NCI-H128 (cell line): ENCODE measurements around the gene ZNF438.
"Not testable (repeated sequence)": the region's sequence is repeated elsewhere in the genome, so short reads cannot be mapped to it uniquely, and the experiment has no call there.

ENCODE experiments used
- DNase-seq: peaks from one replicate; lab custom pipeline; 2025; ENCODE audit not compliant: unreplicated experiment; lab: John Stamatoyannopoulos, UW

Gene ZNF438

DNA sequence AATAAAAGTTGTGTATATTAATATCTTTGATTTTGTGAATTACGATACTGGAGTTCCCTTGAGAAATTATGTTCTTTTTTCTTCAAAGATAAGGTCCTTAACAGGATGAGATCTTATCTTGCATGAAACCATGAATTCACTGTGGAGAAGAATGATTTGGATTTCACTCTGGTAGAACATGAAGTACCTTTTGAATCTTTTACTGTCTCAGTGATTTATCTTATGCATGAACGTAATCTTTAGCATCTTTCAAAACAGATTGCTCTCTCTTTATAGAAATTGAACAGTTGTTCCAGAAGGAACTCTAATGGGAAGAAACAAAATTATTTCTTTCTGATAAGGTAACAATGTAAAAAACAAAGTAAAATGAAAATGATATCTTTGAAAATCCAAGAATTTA, 11.0 kb upstream of the ZNF438 start:
- DNase-seq = no peak

DNA sequence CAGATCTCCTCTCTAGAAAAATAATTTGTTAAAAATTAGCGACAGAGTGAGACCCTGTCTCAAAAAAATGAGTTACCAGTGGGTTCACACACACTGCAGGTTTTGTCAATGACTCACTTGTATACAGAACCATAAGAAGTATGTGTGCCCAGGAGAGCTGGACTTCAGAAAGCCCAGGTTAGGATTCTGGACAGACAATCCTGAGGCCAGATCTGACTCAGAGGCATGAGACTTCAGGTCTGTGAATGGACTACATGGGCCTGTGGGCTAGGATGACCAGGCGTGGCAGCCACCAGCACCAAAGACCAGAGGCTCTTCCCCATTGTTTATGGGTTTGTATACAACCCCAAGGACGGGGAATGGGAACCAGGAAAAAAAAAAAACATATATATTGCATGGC, 9.3 kb upstream of the ZNF438 start:
- no peak for DNase-seq

GRCh38 chr10:31039006-31039405, 7.3 kb upstream of the ZNF438 start:
- not testable (repeated sequence) for DNase-seq

GRCh38 chr10:31037749-31038148, 6.1 kb upstream of the ZNF438 start:
- DNase-seq = no peak

DNA sequence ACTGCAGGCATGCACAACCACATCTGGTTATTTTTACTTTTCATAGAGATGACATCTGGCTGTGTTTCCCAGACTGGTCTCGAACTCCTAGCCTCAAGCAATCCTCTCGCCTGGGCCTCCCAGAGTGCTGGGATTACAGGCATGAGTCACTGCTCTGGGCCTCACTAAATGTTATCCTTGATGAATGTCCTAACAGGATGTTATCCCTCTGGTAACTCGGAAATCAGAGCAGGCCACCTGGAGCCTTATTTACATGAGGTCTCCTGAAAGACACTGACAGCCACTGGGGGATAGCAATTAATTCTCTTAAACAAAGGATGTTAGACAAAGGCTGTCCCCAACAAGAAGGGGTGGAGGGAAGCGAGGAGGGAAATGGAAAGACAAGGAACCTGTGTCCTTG, 4.5 kb upstream of the ZNF438 start:
- no peak for DNase-seq

GRCh38 chr10:31035266-31035798, 3.7 kb upstream of the ZNF438 start:
- no peak for DNase-seq

DNA sequence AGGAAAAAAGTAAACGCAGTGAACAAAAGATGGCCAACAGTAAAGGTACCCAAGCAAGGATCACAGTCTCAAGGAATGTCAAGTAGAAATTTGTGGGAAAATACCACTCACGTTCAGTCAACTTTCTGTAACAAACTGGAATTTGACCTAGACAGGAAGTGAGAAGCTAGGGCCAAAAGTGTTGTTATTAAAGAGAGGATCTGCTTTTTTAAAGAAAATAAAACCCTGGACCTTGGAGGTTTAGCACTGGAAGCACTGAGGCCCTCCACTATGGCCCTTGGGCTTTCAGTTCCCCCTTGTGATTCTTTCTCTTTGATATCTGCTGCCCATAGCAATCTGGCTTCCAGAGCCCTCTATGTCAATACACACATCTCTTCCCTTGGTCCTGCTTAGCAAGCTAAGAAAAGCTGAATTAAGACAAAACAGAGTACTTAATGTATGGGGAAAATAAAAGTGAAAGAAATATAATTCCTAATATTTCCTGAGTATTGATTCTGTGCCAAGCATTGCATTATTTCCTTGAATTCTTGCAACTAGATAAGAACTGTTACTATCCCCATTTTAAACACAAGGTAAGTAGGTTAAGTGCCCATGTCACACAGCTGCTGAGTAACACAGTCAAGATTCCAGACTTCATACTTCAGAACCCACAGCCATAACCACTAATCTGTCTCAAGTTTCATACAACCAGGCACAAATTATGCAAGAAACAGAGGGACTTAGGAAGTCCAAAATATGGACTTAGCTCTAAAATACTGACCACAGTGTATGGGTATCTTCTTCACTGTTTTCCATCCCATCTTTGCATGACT, 2.6 kb upstream of the ZNF438 start:
- no peak for DNase-seq

DNA sequence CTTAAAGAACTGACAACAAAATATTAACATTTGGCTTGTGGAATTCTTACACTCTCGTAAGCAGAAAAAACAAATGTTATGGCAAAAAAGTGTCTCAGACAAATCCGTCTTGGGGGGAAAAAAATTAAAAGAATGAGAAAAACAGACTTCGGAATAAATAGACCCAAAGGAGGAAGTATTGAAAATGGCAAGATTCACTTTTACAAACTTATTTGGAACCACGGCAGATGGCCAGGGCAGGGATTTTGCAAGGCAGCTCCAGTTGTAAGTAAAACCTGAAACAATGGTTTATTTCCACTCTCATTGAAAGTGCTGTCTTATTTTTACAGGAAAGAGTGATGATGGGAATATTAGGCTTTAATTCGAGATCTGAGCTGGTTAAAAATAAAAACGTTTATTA, 1.5 kb upstream of the ZNF438 start:
- DNase-seq = no peak

- peak; percentile 75 for DNase-seq
Measured at GRCh38 chr10:31032258-31033132, 830 bp upstream of the ZNF438 start.

DNA sequence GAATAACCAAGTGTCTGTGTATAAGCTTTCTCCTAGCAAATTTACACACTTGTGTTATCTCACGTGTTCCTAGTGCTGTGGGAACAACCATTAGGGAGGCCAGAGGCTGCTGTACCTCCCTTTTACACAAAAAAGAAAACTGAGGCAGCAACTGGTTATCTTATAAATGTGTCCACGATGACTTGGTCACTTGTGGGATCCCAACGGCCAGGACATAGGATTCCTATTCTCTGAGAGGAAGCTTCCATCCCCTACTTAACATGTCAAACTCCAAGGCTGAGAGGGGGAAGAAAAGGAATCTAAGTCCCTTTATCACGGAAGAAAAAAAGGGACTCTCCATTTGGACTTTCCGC, 484 bp downstream of the ZNF438 start:
- DNase-seq = no peak

DNA sequence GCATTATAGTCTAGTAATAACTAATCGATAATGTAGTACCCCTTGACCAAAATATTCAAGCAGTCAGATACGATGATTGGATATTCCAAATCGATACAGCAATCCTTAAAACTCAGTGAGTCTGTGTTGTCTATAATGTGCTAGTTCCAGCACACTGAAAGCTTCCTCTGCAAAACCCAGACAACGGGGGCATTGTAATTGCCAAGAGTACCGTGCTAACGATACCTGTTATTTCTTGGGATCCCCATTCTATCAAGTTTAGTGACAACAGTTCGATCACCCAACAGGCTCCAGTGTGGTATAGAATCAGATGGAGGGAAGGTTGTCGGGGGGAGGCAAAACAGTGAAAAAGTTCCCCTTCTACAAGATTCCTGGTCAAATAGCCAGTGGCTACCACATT, 865 bp downstream of the ZNF438 start:
- no peak for DNase-seq

- no peak for DNase-seq
Measured at GRCh38 chr10:31030260-31030659, 1.4 kb downstream of the ZNF438 start.

GRCh38 chr10:31028081-31028480, 3.6 kb downstream of the ZNF438 start:
- no peak for DNase-seq

DNA sequence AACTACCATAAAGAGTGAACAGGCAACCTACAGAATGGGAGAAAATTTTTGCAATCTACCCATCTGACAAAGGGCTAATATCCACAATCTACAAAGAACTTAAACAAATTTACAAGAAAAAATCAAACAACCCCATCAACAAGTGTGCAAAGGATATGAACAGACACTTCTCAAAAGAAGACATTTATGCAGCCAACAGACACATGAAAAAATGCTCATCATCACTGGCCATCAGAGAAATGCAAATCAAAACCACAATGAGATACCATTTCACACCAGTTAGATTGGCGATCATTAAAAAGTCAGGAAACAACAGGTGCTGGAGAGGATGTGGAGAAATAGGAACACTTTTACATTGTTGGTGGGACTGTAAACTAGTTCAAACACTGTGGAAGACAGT, 5.4 kb downstream of the ZNF438 start:
- DNase-seq = not testable (repeated sequence)

- no peak for DNase-seq
Measured at GRCh38 chr10:31025142-31025541, 6.5 kb downstream of the ZNF438 start.

- no peak for DNase-seq
Measured at GRCh38 chr10:31023558-31023957, 8.1 kb downstream of the ZNF438 start.

DNA sequence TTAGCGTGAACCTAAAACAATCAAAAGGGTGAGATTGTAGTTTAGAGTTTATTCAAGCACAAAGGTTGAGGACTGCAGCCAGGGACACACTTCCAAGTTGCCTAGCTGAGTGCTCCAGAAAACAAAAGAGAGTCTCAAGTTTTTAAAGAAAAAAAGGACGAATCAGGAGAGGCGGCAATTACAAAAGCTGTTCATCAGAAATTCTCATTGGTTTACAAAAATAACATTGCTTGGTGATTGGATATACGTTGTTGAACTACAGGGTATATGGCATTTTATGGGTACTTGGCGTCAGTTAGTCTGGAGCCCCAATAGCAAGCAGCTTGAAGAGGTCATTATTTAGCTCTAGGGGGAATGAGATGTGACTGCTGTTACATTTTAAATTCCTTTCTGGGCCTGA, 11.5 kb downstream of the ZNF438 start:
- no peak for DNase-seq

GRCh38 chr10:31018962-31019361, 12.7 kb downstream of the ZNF438 start:
- no peak for DNase-seq

DNA sequence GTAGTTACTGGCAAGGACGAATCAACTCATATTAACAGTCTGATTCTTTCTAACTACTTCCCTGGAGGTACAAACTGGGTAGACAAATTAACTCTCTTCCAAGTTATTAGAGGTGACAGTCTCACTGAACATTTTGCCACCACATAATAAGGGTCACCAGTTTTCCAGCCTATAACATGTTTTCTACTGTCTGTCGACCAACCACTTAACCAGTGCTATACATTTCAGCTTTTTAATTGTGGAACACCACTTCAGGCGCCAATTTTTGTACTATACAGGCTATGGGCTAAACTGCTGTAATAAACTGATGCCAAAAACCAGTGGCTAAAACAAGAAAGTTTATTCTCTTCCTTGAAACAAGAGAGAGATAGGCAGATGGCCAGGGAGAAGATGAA, 13.3 kb downstream of the ZNF438 start:
- DNase-seq = no peak

- no peak for DNase-seq
Measured at GRCh38 chr10:31017534-31018355, 13.9 kb downstream of the ZNF438 start.

- no peak for DNase-seq
Measured at GRCh38 chr10:31014161-31014875, 17.3 kb downstream of the ZNF438 start.
